ENCODE data around the gene CARD10.

Gene CARD10

GRCh38 chr22:37505989-37506388 is 13.2 kb downstream of the CARD10 start:
- no peaks in the 10 kb centered on the region for H3K4me1 ChIP-seq (ENCODE audit: low read length)
- H3K27me3 ChIP-seq (ENCODE audit: low read depth, low read length) = 0 out of 2 replicates have a peak, but pooled peaks cover 11% of the 10 kb centered on the region
- no peak overlapping the region for H3K4me2 ChIP-seq (ENCODE audit: low read length)
- no peak overlapping the region for H3K4me3 ChIP-seq (ENCODE audit: low read length)
- no peaks in the 10 kb centered on the region for H3K79me2 ChIP-seq (ENCODE audit: low read length)
- no peak overlapping the region for H2AFZ ChIP-seq (ENCODE audit: low read depth, low read length)
- H3K36me3 ChIP-seq (replicated peaks; ENCODE audit: low read depth, low read length) = no peaks in the 10 kb centered on the region
- H4K20me1 ChIP-seq (ENCODE audit: insufficient read depth, low read length) = no peaks in the 10 kb centered on the region
- no peak overlapping the region for H3K9ac ChIP-seq (ENCODE audit: low read length)
- H3K27ac ChIP-seq (ENCODE audit: low read length) = no peak overlapping the region
- no peak for TF ChIP-seq CTCF (IDR thresholded peaks at IDR 0.05; ENCODE audit: low read depth, low read length)
- TF ChIP-seq EZH2phosphoT487 (IDR thresholded peaks at IDR 0.05; ENCODE audit: low read depth) = no peak
- no peaks in the 10 kb centered on the region for H3K9me3 ChIP-seq (ENCODE audit: insufficient read depth, low read length)

GRCh38 chr22:37505565-37505964 is 13.7 kb downstream of the CARD10 start:
- Histone ChIP-seq H3K79me2 (ENCODE audit: low read length) (no peaks in the 10 kb centered on the region), H3K9me3 (ENCODE audit: insufficient read depth, low read length) (no peaks in the 10 kb centered on the region), H4K20me1 (ENCODE audit: insufficient read depth, low read length) (no peaks in the 10 kb centered on the region), H3K27ac (ENCODE audit: low read length) (no peak overlapping the region), H3K36me3 (replicated peaks; ENCODE audit: low read depth, low read length) (no peaks in the 10 kb centered on the region), H3K9ac (ENCODE audit: low read length) (no peak overlapping the region), H3K4me3 (ENCODE audit: low read length) (no peak overlapping the region), H2AFZ (ENCODE audit: low read depth, low read length) (no peak overlapping the region), H3K4me1 (ENCODE audit: low read length) (no peaks in the 10 kb centered on the region), H3K27me3 (ENCODE audit: low read depth, low read length) (peaks cover 16% of the 10 kb centered on the region), H3K4me2 (ENCODE audit: low read length) (no peak overlapping the region)
- no peak for TF ChIP-seq EZH2phosphoT487 (IDR thresholded peaks at IDR 0.05; ENCODE audit: low read depth)
- no peak for TF ChIP-seq CTCF (IDR thresholded peaks at IDR 0.05; ENCODE audit: low read depth, low read length)

GRCh38 chr22:37504964-37505363 is 14.3 kb downstream of the CARD10 start:
- H3K79me2 ChIP-seq (ENCODE audit: low read length) = no peaks in the 10 kb centered on the region
- H3K9ac ChIP-seq (ENCODE audit: low read length) = no peak overlapping the region
- no peaks in the 10 kb centered on the region for H4K20me1 ChIP-seq (ENCODE audit: insufficient read depth, low read length)
- H3K27ac ChIP-seq (ENCODE audit: low read length) = no peak overlapping the region
- H3K4me1 ChIP-seq (ENCODE audit: low read length) = no peaks in the 10 kb centered on the region
- H3K27me3 ChIP-seq (ENCODE audit: low read depth, low read length) = peaks cover 22% of the 10 kb centered on the region
- H3K4me2 ChIP-seq (ENCODE audit: low read length) = no peak overlapping the region
- no peaks in the 10 kb centered on the region for H3K36me3 ChIP-seq (replicated peaks; ENCODE audit: low read depth, low read length)
- TF ChIP-seq CTCF (IDR thresholded peaks at IDR 0.05; ENCODE audit: low read depth, low read length) (no peak), EZH2phosphoT487 (IDR thresholded peaks at IDR 0.05; ENCODE audit: low read depth) (no peak)
- no peaks in the 10 kb centered on the region for H3K9me3 ChIP-seq (ENCODE audit: insufficient read depth, low read length)
- no peak overlapping the region for H2AFZ ChIP-seq (ENCODE audit: low read depth, low read length)
- no peak overlapping the region for H3K4me3 ChIP-seq (ENCODE audit: low read length)

- H3K36me3 ChIP-seq (replicated peaks; ENCODE audit: low read depth, low read length) = no peaks in the 10 kb centered on the region
- H3K9ac ChIP-seq (ENCODE audit: low read length) = no peak overlapping the region
- no peak overlapping the region for H3K4me2 ChIP-seq (ENCODE audit: low read length)
- H3K79me2 ChIP-seq (ENCODE audit: low read length) = no peaks in the 10 kb centered on the region
- H3K4me1 ChIP-seq (ENCODE audit: low read length) = no peaks in the 10 kb centered on the region
- H3K9me3 ChIP-seq (ENCODE audit: insufficient read depth, low read length) = no peaks in the 10 kb centered on the region
- no peak overlapping the region for H2AFZ ChIP-seq (ENCODE audit: low read depth, low read length)
- H4K20me1 ChIP-seq (ENCODE audit: insufficient read depth, low read length) = no peaks in the 10 kb centered on the region
- no peak overlapping the region for H3K4me3 ChIP-seq (ENCODE audit: low read length)
- H3K27me3 ChIP-seq (ENCODE audit: low read depth, low read length) = peaks cover 32% of the 10 kb centered on the region
- TF ChIP-seq CTCF (IDR thresholded peaks at IDR 0.05; ENCODE audit: low read depth, low read length) (no peak), EZH2phosphoT487 (IDR thresholded peaks at IDR 0.05; ENCODE audit: low read depth) (no peak)
- no peak overlapping the region for H3K27ac ChIP-seq (ENCODE audit: low read length)
Measured at GRCh38 chr22:37503850-37504249, 15.4 kb downstream of the CARD10 start.
